NCI-H1092 (cell line): ENCODE data around the gene CRYZ.

Experiments used
- DNase-seq: peaks from one replicate; lab custom pipeline; 2025; lab: John Stamatoyannopoulos, UW

CRYZ gene

DNA sequence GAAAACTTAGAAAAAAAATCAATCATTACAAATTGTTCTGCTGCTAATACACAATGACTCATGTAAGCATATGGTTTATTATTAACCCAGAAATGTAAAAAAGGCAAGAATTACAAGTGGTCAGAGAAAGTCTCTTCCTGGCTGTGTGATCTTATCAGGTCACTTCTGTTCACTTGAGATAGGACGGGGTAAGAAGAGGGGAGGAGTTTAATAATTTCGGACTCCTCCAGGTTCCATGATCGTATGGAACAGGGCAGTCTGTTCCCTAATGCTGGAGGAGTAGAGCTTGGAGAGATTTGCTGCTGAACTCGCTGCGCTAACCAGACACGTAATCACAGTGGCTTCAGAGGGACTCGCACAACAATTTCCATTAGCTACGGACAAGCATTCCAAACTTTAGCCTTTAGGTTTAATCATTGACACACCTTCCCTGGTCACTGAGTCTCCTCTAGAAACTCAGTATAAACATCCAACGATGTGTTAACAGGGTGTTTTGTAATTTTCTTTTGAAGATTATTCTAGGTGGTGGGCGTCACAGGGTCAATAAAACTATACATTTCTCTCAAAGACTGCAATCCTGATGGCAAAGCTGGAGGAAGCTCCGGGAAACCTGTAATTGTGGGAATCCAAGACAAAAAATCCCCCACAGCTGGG, 1.3 kb downstream of the CRYZ start:
- no peak for DNase-seq

GRCh38 chr1:74729741-74730478, 2.9 kb downstream of the CRYZ start:
- no peak for DNase-seq

DNA sequence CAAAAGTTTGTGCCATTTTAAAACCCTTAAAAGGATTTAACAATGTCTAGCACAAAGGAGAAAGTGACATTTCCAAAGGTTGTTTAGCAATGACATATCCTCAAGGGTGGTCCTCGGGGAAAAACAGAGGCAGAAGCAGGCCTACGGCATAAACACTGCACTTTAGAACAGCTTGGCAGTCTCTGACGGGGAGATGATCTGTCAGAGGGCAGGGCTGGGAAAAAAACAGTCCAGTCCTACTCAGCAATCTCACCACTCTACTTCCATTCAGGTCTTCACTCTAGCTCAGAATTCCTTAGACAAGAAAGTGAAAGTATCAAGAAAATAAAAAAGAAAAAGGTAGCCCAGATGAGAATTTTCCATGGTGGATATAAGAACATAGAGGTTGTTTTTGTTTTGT, 4.1 kb downstream of the CRYZ start:
- no peak for DNase-seq

GRCh38 chr1:74726063-74726462, 6.8 kb downstream of the CRYZ start:
- DNase-seq, result no peak

DNA sequence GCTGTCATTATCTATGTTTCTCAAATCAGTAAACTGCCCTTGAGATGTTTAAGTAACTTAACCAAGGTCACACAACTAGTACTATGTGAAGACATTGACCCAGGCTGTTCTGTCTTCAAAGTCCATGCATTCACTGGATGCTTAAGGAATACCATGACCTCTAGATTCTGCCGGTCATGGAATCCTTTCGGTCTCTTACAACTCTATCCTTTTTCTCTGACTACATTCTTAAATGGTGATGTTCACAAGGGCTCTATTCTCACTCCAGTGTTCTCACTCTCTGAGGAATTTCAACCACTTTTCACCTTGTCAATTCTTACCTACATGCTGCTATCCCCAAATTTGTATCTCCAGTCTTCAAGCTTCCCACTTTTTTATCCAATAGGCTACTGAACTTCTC, 15.2 kb downstream of the CRYZ start:
- no peak for DNase-seq

- DNase-seq, result no peak
Measured at GRCh38 chr1:74716822-74717221, 16.0 kb downstream of the CRYZ start.

- DNase-seq, result no peak
Measured at GRCh38 chr1:74715806-74716205, 17.0 kb downstream of the CRYZ start.

- no peak for DNase-seq
Measured at GRCh38 chr1:74715236-74715502, 17.7 kb downstream of the CRYZ start.

GRCh38 chr1:74714429-74715235, 18.2 kb downstream of the CRYZ start:
- no peak for DNase-seq

- no peak for DNase-seq
Measured at GRCh38 chr1:74713849-74714248, 19.0 kb downstream of the CRYZ start.

DNA sequence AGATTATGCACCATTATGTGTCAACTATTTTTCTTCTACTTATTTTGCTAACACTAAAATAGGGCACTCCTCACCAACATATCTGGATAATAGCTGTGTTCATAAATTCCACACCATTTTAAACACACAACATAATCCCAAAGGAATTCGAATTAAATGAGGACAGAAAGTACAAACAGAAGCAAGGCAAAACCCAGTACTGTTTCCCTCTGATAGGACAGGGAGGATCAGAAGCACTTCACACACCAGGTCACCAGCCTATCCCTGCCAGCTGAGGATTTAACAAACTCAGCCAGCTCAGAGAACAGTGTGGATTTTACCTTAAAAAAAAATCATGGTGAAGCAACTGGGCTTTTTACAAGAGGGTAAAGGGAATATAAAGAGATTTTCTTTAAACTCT, 20.0 kb downstream of the CRYZ start:
- no peak for DNase-seq

DNA sequence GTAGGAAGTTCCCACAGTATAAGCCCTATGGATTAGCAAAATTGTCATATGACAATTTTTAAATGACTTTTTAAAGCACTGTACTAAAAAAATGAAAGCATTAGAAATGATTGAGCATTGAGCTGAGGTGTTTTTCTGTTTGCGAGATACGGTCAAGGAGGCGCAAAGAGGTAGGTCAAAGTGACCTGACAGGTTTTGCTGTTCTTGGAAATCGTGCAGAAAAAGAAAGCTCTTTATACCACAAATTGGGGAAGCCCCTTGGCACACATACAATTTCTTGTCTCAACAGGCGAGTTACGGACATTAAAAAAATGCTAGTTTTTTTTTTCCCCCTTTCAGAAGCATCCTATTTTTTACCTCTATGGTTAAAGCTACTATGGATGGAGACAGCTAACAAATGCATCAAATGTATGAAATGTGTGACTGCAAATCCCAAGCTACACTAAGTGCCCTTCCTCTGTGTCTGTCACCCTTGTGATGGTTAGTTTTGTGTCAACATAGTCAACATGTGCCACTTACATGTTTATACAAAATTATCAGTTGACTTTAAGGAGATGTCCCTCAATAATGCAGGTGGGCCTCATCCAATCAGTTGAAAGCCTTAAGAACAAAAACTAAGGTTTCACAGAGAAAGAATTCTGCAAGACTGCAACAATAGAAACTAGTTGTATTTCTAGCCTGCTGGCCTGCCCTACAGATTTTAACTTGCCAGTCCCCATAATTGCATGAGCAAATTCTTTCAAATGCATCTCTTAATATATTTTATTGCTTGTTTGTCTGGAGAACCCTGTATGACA, 29.3 kb downstream of the CRYZ start:
- no peak for DNase-seq

- no peak for DNase-seq
Measured at GRCh38 chr1:74699331-74699730, 33.5 kb downstream of the CRYZ start.

DNA sequence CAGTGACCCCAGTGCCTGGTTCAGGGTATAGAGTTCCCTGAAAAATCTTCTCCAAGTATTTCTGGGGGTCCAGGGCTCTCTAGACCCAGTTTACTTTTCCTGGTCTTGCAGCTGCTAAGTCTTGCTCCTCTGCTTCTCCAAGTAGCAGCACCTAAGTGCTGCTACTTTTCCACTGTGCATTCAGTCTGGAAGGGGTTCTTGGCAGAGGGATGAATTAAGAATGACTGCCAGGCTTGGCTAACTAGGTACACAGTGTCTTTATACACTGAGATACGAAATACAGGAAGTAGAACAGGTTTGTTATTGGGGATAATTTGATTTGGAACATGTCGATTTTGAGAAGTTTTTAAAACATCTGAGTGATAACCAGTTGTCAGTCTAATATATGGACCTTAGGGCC, 35.0 kb downstream of the CRYZ start:
- no peak for DNase-seq

DNA sequence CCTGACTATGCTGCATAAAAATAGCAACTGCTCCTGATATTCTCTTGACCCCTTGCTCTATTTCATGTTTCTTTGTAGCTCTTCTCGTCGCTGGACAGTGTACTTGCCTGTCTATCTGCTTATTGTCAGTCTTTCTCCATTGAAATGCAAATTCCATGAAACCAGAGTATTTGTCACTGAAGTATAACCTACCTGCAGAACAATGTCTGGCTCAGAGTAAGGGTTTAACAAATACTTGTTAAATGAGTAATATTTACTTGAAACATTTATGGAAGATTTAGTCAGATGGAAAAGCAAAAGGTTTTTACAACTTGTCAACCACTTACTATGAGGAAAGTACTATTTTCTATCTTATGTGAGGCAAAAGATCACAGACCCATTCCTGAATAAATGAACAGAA, 39.4 kb downstream of the CRYZ start:
- no peak for DNase-seq

DNA sequence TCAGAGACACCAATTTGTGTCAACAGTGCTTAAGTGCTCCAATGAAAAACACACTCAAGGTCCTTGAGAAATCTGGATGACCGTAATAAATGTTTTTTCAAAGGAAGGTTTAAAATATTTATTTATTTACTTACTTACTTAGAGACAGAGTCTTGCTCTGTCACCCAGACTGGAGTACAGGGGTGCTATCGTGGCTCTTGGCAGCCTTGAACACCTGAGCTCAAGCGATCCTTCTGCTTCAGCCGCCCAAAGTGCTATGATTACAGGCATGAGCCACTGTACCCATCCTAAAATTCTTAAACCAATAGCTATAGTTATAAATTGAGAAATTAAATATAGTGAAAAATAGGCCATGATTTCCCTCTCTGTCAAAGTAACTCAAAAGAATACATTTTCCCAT, 41.9 kb downstream of the CRYZ start:
- no peak for DNase-seq

DNA sequence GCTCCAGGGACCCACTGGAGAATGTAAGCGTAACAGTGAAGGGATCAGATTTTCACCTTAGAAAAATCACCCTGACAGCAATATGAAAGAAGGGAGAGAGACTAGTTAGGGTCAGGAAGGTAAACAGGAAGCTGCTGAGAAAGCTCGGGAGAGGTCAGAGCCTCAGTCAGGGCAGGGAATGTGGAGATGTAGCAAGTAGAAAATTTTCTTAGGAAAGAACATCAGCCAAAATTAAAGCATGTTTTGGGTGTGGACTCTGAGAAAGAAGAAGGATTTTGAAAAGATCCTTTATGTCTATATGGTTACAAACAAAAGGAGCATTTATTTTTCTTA, 42.5 kb downstream of the CRYZ start:
- DNase-seq, result no peak

DNA sequence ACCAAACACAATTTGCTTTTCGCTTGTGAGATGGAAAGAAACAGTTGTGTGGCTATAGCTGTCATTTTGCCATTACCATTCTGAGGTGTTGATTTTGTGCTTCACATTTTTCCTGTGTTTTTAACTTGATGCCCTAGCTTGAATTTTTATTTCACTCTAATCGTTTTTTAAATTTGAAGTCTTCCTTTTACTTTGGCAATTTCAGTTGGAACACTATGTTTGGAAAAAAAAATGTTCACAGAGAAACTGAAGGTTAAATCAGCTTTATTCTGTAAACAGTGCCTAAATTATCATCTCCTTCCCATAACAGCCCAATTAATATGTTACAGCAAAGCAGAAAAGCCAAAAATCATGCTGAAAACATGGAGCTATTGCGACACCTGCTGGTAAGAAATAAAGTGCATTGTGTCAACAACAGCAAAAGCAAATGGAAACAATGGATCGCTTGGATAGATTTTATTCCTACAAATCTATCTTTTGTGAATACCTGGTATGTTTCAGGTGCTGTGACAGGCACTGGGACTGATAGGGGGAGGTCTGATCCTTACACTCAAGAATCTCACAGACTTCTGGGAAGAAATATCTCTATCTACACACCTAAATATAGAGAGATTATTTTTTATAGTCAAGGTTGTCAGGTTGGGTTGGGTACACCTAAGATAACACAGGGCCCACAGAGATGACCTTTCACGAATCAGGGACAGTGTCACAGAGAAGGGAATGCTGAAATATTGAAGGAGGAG, 43.1 kb downstream of the CRYZ start:
- DNase-seq, result peak; percentile 52

- DNase-seq, result no peak
Measured at GRCh38 chr1:74686928-74687327, 45.9 kb downstream of the CRYZ start.

DNA sequence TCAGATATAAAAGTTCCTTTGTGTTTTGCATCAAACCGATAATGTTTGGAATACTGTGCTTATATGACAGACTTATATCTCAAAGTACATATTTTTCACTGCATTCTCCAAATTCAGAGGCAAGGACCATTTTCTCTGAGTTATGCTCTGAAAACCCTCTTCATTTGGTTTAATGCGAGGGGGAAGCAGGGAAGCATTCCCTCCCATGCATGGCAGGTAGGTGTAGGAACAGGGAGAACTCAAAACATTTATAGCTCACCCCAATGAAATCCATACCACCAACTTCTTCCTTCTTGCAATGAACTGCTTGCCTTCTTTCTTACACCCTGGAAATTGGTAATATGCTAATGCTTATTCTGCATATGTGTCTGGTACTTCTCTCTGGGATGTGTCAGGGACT, 48.5 kb downstream of the CRYZ start:
- DNase-seq, result no peak

DNA sequence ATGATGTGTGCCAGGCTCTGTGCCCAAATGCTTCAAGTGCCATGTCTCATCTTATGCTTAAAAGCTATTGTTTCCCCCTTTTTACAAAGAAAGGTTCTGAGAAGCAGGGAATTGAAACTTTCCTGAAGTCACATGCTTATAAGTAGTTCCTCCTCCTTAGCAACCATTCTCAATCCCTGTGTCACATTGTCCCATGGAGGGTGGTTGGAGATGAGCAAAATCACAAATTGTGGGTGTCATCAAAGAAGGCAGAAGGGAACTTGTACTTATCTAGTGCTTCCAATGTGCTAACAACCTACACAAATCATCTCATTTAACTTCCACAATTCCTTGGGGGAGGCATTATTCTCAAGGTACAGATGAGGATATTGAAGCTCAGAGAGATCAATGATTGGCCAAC, 49.2 kb downstream of the CRYZ start:
- no peak for DNase-seq

- DNase-seq, result no peak
Measured at GRCh38 chr1:74681851-74682250, 51.0 kb downstream of the CRYZ start.
